Osteoblast (primary cell): Measurements from ENCODE around the gene SIL1. TPM values are rescaled to one million over a fixed set of nuclear protein-coding genes. Genes with fewer than 3 reads are reported as not detected.
"Not testable (repeated sequence)": the region's sequence is repeated elsewhere in the genome, so short reads cannot be mapped to it uniquely, and the experiment has no call there.

Experiments
- DNase-seq: peaks from one replicate; pipeline ENCODE4 v3.0.0; 2011; ENCODE audit warnings: low spot score, mixed read lengths; ENCODE audit not compliant: insufficient read length; ENCODE audit errors: missing footprints
- H2AFZ ChIP-seq: 2 replicates; pipeline ENCODE4 v1.6.0; 2011; ENCODE audit warnings: mild to moderate bottlenecking, low read length
- H3K27ac ChIP-seq: 2 replicates; pipeline ENCODE4 v1.5.1; 2011; ENCODE audit warnings: mild to moderate bottlenecking, low read depth, low read length, moderate library complexity
- H3K27me3 ChIP-seq: 2 replicates; pipeline ENCODE4 v1.6.0; 2012; ENCODE audit warnings: mild to moderate bottlenecking, control low read depth, inconsistent platforms, low read length, moderate library complexity; ENCODE audit not compliant: insufficient read depth
- H3K36me3 ChIP-seq: 2 replicates; pipeline ENCODE4 v1.5.1; 2011; ENCODE audit warnings: mild to moderate bottlenecking, low read length, control low read depth, moderate library complexity; ENCODE audit not compliant: insufficient read depth
- H3K4me1 ChIP-seq: 2 replicates; pipeline ENCODE4 v1.5.1; 2011; ENCODE audit warnings: mild to moderate bottlenecking, low read length, control low read depth, moderate library complexity; ENCODE audit not compliant: insufficient read depth
- H3K4me2 ChIP-seq: 2 replicates; pipeline ENCODE4 v1.6.0; 2011; ENCODE audit warnings: mild to moderate bottlenecking, low read length; ENCODE audit not compliant: insufficient read depth
- H3K4me3 ChIP-seq: fragments of 200-600 bp; sonication (generic); 3 replicates; pipeline ENCODE4 v1.5.1; 2012; ENCODE audit warnings: mild to moderate bottlenecking, low read length, inconsistent platforms; ENCODE audit not compliant: insufficient read depth
- H3K79me2 ChIP-seq: 2 replicates; pipeline ENCODE4 v1.6.0; 2012; ENCODE audit warnings: mild to moderate bottlenecking, low read length, control low read depth, inconsistent platforms; ENCODE audit not compliant: insufficient read depth
- H3K9me3 ChIP-seq: 2 replicates; pipeline ENCODE4 v1.5.1; 2011; ENCODE audit warnings: low read depth, low read length, control low read depth
- H4K20me1 ChIP-seq: 2 replicates; pipeline ENCODE4 v1.6.0; 2012; ENCODE audit warnings: mild to moderate bottlenecking, low read length, control low read depth; ENCODE audit not compliant: insufficient read depth
- total RNA-seq: library from RNA; depleted of rRNA; stranded (reverse); fragments of >200 nt; gene quantifications from 2 replicates; pipeline ENCODE4 v1.2.3, GENCODE V29; 2012
- TF ChIP-seq, protein P1 (sequence below): IDR thresholded peaks from 2 replicates; pipeline ENCODE4 v1.5.1; 2011; ENCODE audit warnings: mild to moderate bottlenecking, low read depth, low read length, moderate library complexity; ENCODE audit errors: extremely low read depth

The SIL1 gene
- total RNA-seq, 1 donor = 65.1 TPM

- Histone ChIP-seq H2AFZ (no peak overlapping the region), H3K36me3 (peaks cover 4% of the 10 kb centered on the region), H3K4me2 (no peak overlapping the region), H4K20me1 (peaks cover 6% of the 10 kb centered on the region), H3K4me3 (no peak overlapping the region), H3K9me3 (no peaks in the 10 kb centered on the region), H3K27ac (no peak overlapping the region), H3K27me3 (no peaks in the 10 kb centered on the region), H3K4me1 (peaks cover 23% of the 10 kb centered on the region), H3K79me2 (peaks cover 58% of the 10 kb centered on the region)
- DNase-seq = no peak
- TF ChIP-seq, protein P1, sequence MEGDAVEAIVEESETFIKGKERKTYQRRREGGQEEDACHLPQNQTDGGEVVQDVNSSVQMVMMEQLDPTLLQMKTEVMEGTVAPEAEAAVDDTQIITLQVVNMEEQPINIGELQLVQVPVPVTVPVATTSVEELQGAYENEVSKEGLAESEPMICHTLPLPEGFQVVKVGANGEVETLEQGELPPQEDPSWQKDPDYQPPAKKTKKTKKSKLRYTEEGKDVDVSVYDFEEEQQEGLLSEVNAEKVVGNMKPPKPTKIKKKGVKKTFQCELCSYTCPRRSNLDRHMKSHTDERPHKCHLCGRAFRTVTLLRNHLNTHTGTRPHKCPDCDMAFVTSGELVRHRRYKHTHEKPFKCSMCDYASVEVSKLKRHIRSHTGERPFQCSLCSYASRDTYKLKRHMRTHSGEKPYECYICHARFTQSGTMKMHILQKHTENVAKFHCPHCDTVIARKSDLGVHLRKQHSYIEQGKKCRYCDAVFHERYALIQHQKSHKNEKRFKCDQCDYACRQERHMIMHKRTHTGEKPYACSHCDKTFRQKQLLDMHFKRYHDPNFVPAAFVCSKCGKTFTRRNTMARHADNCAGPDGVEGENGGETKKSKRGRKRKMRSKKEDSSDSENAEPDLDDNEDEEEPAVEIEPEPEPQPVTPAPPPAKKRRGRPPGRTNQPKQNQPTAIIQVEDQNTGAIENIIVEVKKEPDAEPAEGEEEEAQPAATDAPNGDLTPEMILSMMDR = peak; percentile 35
Observed at GRCh38 chr5:139193928-139194327, 4.2 kb downstream of the SIL1 start.

GRCh38 chr5:139192906-139193305 lies 5.3 kb downstream of the SIL1 start:
- not testable (repeated sequence) for H3K4me3 ChIP-seq, H2AFZ ChIP-seq, DNase-seq, H3K9me3 ChIP-seq, H3K27ac ChIP-seq, H3K27me3 ChIP-seq, H3K4me2 ChIP-seq, H3K36me3 ChIP-seq
- Histone ChIP-seq H3K79me2 (peaks cover 63% of the 10 kb centered on the region), H4K20me1 (peaks cover 11% of the 10 kb centered on the region), H3K4me1 (peaks cover 23% of the 10 kb centered on the region)

DNA sequence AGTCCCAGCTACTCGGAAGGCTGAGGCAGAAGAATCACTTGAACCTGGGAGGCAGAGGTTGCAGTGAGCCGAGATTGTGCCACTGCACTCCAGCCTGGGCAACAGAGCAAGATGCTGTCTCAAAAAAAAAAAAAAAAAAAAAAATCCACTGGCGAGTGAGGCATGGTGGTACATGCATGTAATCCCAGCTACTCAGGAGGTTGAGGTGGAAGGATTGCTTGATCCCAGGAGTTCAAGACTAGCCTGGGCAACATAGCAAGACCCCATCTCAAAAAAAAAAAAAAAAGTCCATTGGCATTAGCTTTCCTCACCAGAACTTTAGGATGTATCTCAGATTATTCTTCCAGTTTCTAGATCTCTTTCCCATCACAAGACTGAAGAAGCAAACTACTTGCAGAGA lies 6.2 kb downstream of the SIL1 start:
- Histone ChIP-seq H4K20me1 (peaks cover 11% of the 10 kb centered on the region), H3K4me1 (peaks cover 15% of the 10 kb centered on the region), H3K79me2 (peaks cover 62% of the 10 kb centered on the region)
- not testable (repeated sequence) for H3K36me3 ChIP-seq, H3K27ac ChIP-seq, H3K27me3 ChIP-seq, H3K4me3 ChIP-seq, H3K4me2 ChIP-seq, H2AFZ ChIP-seq, H3K9me3 ChIP-seq, DNase-seq

DNA sequence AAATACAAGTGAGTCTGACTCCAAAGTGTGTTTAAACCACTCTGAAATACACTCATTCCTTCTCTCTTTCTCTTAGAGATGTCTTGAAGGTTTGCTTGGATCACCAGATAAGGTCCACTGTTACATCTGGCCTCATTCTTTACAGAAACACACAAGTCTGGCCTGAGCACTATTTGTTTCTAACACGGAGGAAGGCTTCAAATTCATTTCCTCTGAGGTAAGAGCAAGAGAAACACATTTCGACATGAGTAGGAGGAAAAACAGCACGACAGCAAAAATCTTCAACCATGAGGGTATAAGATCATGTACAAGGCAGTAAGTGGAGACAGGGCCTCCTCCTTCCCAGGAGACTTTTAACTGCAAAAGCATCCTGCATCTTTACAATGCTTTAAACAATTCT lies 8.0 kb downstream of the SIL1 start:
- H3K27ac ChIP-seq = peak overlapping the region; percentile 51
- no peaks in the 10 kb centered on the region for H3K9me3 ChIP-seq
- H2AFZ ChIP-seq = peak overlapping the region; percentile 3
- peaks cover 3% of the 10 kb centered on the region for H3K36me3 ChIP-seq
- peaks cover 67% of the 10 kb centered on the region for H3K79me2 ChIP-seq
- peak; percentile 78 for DNase-seq
- H3K27me3 ChIP-seq = no peaks in the 10 kb centered on the region
- H3K4me3 ChIP-seq = no peak overlapping the region
- TF ChIP-seq, protein P1 = no peak
- peaks cover 19% of the 10 kb centered on the region for H3K4me1 ChIP-seq
- peaks cover 24% of the 10 kb centered on the region for H4K20me1 ChIP-seq
- peak overlapping the region; percentile 32 for H3K4me2 ChIP-seq

- peaks cover 27% of the 10 kb centered on the region for H4K20me1 ChIP-seq
- H2AFZ ChIP-seq = no peak overlapping the region
- H3K4me1 ChIP-seq = peaks cover 19% of the 10 kb centered on the region
- no peak overlapping the region for H3K4me3 ChIP-seq
- no peak overlapping the region for H3K27ac ChIP-seq
- peaks cover 69% of the 10 kb centered on the region for H3K79me2 ChIP-seq
- peaks cover 3% of the 10 kb centered on the region for H3K36me3 ChIP-seq
- H3K4me2 ChIP-seq = no peak overlapping the region
- no peaks in the 10 kb centered on the region for H3K27me3 ChIP-seq
- TF ChIP-seq, protein P1 = no peak
- DNase-seq = no peak
- no peaks in the 10 kb centered on the region for H3K9me3 ChIP-seq
Observed at GRCh38 chr5:139188558-139189270, 9.5 kb downstream of the SIL1 start.
